Measurements from ENCODE around the gene TENT4A.

Gene TENT4A

DNA sequence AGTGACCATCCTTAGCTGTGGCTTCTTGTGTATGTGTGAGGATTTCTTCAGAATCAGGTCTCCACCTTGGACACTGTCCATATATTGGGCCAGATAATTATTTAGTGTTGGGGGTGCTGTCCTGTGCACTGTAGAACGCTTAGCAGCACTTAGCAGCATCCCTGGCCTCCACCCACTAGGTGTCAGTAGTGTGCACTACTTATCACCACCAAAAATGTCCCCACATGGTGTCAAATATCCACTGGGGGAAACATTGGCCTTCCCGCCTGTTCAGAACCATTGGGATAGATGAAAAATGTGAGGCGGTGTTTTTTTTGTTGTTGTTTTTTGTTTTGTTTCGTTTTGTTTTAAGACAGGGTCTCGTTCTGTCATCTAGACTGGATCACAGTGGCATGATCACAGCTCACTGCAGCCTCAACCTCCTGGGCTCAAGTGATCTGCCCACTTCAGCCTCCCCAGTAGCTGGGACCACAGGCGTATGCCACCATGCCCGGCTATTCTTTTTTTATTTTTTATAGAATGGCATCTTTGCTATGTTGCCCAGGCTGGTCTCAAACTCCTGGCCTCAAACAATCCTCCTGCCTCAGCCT lies 67.7 kb downstream of the TENT4A start:
- DNase-seq = peak; percentile 10

DNA sequence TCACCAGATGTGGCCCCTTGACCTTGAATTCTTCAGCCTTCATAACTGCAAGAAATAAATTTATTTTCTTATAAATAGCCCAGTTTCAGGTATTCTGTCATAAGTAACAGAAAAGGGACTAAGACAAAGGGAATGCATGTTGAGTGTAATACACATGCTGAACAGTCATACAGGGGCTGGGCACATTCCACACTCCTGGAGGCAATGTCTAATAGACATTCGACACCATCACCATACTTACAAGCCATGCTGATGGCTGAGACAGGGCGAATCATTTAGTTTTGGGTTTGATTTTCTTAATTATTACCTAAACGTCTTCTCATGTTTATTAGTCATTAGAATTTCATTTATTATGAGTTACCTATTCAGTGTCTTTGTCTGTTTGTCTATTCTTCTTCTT lies 68.5 kb downstream of the TENT4A start:
- DNase-seq = no peak

DNA sequence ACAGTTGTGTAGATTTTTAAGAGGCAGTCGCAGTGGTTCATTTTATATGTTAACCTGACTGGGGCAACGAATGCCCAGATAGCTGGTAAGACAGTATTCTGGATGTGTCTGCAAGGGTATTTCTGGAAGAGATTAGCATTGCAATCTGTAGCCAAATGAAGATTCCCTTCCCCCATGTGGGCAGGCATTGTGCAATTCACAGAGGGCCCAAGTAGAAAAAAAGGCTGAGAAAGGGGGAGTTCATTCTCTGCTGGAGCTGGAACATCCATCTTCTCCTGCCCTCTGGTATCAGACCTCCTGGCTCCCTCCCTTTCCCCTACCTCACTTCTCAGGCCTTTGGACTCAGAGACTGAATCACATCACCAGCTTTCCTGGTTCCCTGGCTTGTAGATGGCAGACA lies 70.6 kb downstream of the TENT4A start:
- DNase-seq = no peak

DNA sequence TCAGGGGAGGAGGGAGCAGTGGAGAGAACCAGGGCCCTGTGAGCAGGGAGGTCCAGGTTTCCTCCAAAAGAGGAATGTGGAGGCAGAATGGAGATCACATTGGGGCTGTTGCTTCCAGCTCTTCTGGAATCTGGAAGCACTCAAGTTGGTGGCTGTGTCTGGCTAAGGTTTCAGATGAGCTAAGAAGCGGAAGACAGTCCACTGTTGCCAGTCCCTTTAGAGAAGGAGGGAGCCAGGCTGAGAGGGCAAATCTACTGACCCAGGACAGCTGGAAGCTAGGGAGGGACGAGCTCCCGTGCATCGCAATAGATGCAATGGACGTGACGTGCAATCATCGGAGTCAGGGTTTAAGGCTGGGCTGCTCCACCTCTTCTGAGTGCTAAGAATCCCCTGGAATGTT lies 71.2 kb downstream of the TENT4A start:
- no peak for DNase-seq

DNA sequence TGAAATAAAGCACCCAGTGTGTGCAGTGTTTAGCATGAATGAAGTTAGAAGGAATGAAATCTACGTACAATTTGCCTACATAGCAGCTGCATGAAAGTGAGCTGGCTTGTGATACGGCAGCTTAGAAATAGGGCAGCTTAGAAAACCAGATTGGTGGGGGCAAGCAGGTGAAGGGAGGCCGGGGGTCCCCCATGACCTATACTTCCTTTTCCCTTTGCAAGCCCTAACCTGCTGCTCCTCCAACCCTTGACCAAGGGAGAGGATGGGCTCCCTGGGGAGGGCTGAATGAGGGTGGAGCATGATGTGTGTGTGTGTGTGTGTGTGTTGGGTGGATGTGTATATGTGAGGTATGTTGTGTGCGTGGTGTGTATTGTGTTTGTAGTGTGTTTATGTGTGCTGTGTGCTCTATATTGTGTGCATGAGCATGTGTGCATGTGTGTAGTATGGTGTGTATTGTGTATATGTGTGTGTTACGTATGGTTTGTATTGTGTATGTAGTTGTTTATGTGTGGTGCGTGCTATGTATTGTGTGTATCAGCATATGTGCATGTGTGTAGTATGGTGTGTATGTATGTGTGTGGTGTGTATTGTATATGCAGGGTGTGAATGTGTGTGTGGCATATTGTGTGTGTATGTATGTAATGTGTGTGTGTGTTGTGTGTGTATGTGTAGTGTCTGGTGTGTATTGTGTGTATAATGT lies 72.1 kb downstream of the TENT4A start:
- no peak for DNase-seq

DNA sequence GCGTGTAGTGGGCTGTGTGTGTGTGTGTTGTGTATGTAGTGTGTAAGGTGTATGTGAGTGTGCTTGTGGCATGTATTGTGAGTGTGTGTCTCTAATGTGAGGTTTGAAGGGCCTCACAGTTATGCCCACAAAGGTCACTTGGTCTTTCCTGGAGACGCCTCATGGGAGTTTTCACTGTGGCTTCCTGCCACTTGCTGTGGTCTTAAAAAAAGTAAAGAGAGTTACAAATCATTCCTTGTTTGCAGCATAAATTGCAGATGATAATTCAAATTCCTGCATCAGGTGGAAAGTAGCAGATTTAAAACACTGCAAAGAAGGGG lies 72.6 kb downstream of the TENT4A start:
- no peak for DNase-seq

DNA sequence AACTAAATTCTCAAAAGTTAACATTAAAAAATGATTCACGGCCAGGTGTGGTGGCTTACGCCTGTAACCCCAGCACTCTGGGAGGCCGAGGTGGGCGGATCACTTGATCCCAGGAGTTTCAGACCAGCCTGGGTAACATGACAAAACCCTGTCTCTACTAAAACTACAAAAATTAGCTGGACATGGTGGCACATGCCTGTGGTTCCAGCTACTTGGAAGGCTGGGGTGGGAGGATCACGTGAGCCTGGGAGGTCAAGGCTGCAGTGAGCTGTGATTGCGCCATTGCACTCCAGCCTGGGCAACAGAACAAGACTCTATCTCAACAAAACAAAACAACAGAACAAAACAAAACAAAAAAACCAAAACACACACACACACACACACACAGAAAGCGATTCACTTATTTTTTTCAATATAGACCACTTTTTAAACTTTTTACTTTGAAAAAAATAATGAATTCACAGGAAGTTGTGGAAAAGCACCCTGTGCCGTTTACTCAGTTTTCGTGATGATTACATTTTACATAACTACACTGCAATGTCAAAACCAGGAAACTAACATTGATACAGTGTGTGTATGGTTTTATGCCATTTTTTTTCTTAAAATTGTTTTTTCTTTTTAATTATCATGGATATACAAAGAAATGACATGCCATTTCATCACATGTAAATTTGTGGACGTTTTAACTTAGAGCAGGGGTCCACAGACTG lies 73.7 kb downstream of the TENT4A start:
- DNase-seq = no peak

DNA sequence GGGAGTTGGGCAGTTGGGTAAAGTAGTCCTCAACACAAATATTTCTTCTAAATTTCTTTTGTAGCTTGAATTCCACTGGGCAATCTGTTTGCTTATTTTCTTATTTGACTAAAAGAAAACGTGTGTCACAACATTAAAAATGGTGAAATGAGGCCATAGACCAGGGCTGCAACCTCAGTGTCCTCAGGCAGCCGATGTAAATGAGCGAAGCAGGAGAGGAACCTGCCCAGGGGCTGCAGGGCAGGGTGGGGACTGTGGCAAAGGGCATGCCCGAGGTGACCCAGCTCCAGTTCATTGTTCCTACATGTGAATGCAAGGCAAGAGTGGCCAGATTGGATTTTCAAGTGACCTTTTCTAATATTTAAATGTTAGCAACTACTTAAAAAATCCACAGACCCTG lies 74.7 kb downstream of the TENT4A start:
- no peak for DNase-seq

DNA sequence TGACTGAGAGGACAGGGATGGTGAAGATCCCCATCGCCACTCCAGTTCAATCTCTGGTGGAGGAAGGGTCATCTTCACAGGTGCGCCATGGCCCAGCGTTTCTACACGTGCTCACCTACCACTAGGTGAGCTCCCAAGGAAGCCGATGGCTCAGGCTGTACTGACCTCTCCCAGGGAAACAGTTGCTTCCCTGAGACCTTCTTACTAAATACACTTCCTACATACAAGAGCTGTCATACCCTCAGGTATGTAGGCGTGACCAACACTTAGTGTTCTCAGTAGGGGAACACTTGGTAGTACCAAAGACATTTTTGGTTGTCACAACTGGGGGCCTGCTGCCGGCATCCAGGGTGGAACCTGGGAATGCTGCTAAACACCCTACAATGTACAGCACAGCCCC lies 75.2 kb downstream of the TENT4A start:
- DNase-seq = no peak

DNA sequence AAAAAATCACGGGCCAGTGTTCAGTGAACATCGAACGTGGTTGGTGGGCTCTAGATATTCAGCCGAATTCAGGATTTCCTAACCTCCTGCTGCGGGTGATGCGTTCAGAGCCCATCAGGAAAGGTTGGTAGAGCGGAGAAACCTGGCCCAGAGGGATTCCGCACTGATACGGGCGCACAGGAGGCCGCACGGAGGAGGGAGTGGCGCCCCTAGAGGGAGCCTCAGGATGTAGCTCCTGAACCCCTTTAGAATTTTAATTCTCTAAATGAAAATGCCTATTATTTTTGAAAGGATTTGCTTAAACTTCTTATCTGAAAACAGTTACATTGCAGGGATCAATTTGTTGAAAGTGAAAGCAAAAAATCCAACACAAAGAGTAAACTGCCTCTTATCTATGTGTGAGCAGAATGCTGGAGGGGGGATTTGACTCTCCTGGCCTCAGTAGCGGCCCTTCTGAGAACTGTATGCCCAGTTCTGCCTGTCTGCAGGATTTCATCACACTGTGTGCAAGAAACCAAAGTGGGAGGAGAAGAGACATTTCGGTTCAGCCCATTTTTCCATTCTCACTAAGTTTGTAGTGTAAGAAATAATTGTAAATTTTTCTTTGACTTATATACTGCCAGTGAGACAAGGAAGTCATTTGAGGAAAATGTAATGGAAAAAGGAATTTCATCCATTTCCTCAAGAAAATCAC lies 75.9 kb downstream of the TENT4A start:
- no peak for DNase-seq

DNA sequence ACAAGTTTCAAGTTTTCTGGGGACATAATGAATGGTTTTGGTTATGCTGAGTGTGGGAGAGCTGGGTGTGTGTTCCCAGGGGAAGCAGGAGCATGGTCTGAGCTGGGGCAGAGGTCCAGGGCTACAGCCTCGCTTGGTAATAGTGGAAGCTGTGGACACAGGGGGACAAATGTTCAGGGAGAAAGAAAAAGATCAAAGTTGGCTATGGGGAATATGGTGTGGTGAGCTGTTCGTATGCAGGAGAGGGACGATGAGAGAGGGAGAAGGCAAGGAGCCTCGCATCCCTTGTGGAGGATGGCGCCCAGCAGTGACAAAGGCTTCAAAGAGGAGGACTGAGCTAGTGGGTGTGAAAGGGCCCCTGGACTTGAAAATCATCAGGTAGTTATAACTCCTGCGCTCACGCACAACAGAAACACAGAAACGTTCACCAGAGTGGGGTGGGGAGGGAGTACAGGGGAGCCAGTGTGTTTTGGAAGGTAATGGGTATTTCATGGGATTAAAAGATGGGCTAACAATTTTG lies 77.2 kb downstream of the TENT4A start:
- no peak for DNase-seq

DNA sequence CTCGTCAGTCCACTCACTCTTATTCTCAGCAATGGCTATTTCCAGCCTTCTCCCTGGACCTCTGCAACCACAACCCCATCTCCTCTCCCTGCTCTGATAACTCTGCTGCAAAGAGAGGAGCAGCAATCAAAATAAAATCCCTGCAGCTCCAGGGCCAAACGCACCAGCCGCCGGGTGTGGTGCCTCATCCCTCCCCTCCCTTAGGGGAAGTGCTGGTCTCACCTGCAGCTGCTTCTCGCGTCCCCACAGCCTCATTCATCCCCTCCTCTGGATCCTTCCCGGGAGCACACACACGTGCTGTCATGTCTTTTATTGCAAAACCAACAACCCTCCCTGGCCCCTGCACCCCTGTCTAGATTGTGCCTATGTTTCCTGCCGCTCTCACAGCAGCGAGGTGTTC lies 77.8 kb downstream of the TENT4A start:
- peak; percentile 46 for DNase-seq

DNA sequence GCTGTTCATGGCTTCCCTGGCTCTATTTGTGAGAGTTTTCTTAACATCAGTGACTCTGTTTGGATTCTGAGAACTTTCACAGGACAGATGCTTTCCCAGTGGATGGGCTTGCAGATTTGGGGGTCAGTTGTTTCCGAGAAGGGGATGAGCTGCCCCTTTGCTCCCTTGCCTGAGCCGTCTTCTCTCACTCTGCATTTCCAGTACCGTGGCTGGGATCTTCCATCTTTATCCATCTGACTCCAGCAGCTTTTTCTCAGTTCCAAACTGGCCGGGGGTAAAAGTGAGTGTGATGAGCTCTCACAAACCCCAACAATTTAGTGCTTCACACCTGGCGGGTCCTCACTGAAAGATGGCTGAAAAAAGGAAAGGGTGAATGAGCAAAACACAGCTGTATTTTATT lies 79.1 kb downstream of the TENT4A start:
- DNase-seq = no peak

DNA sequence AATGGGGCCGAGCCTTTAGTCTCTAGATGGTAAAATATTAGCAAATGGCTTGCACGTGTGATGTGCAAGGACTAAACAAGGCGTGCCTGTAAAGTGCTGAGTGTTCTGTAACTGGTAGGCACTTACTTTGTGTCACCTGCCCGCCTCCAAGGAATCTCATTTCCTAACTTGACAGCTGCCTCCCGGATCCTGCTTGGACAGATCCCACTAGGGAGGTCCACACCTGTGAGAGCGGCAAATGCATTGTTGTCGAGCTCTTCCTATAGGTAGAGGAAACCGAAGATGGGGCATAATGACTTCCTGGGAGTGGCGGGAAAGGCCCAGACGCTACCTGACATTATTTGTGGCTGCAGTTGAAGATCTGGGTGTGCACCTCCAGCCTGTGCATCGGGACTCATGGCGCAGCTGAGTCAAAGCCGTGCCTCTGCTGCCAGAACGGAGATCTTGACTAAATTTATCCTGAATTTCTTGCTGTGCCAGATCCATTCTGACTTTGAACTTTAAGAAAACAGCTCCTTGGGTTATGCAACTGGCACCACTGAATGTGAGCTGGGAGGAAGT lies 79.8 kb downstream of the TENT4A start:
- peak; percentile 14 for DNase-seq

DNA sequence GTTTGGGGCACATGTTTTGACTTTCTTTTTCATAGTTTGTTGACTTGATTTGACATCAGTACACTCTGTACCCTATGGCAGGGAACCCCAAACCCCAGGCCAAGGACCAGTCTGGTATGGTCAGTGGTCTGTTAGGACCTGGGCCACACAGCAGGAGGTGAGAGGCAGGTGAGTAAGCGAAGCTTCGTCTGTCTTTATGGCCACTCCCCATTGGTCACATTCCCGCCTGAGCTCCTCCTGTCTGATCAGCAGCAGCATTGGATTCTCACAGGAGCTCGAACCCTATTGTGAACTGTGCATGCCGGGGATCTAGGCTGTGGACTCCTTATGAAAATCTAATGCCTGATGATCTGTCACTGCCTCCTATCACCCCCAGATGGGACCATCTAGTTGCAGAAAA lies 88.0 kb downstream of the TENT4A start:
- no peak for DNase-seq

DNA sequence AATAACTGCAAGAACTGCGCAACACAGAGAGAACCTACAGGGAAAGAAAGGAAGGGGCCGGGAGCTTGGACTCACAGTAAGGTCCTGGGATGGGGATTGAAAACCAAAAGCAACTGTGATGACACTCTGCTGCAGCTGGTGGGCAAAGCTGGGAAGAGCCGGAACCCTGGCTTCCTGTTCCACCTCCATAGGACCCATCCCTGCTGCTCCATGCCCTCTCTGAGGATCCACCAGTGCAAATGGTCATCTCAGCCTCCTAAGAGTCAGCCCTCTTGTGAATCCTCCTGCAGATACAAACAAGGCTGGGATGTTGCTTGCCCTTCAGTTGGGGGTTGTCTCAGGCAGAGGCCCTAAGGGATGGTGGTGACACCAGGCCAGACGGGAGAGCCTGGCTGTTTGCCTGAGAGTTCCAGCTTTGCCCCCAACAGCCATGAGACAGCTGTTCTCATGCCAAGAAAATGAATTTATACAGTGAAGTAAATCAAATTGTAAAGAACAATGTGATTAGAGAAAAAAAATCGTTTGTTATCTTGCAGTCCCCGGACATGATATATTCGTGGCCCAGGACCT lies 90.8 kb downstream of the TENT4A start:
- no peak for DNase-seq

DNA sequence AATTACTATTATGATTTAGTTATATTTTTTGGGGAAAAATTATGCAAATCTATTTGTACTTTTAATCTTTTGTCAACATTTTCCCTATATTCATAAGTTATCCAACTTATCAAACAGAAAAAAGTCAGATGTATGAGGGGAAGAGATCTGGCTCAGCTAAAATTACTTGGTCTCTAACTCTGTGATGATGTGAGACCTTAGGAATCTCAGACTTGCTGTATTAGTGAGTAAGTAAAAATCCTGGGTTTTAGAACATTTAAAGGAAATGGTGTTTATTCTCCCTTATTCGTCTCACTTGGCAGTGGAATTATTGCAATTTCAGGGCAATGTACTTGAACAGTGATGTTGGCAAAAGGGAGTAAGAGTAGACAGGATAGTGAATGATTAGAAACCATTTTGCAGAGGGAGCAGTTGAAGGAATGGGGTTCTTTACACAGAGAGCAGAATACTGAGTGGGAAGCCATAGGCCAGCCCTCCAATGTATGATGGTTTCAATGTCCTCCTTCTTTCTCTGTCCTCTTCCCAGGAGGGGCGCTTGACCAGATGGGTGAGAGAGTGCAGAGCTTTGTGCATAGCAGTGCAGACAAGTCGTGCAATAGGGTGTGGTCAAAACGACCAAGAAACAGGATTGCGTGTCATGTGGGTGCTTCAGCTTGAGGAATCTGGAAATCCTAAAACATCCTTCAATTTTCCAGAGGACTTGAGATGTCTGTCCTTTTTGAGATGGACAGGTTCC lies 91.7 kb downstream of the TENT4A start:
- no peak for DNase-seq

DNA sequence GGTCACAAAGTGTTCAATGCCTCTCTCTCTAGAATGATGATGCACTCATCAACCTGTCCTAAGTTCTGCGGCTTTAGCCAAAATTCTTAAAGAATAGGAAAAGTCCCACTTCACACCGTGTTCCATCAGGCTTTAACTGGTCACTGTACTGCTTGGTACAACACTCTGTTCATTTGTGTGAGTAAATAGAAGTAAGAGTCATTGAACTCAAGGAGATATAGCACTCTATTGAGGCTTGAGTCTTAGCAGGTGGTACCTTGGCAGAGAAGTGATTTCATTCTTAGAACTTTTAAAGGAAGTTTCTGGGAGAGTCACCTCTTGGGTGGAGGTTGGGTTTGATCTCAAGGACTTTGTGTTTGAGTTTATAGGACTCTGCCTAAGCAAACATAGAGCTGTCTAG lies 92.6 kb downstream of the TENT4A start:
- DNase-seq = no peak

Data from NCI-H146 (cell line).